GM21825 (cell line): ENCODE measurements around the gene CRTC3.
"Not testable (repeated sequence)": the region's sequence is repeated elsewhere in the genome, so short reads cannot be mapped to it uniquely, and the experiment has no call there.

Source experiments
- ATAC-seq: cut with Tn5 transposase; IDR thresholded peaks from one replicate; pipeline ENCODE4 v1.9.1; 2021; ENCODE audit warnings: mild to moderate bottlenecking, moderate library complexity; ENCODE audit not compliant: unreplicated experiment

Gene CRTC3

GRCh38 chr15:90645873-90646575 is 116.3 kb downstream of the CRTC3 start:
- no peak for ATAC-seq

- no peak for ATAC-seq
Observed at GRCh38 chr15:90646662-90647305, 117.1 kb downstream of the CRTC3 start.

- ATAC-seq: no peak
Observed at GRCh38 chr15:90647326-90647725, 117.6 kb downstream of the CRTC3 start.

GRCh38 chr15:90648137-90649070 is 118.7 kb downstream of the CRTC3 start:
- peak; percentile 65 for ATAC-seq

DNA sequence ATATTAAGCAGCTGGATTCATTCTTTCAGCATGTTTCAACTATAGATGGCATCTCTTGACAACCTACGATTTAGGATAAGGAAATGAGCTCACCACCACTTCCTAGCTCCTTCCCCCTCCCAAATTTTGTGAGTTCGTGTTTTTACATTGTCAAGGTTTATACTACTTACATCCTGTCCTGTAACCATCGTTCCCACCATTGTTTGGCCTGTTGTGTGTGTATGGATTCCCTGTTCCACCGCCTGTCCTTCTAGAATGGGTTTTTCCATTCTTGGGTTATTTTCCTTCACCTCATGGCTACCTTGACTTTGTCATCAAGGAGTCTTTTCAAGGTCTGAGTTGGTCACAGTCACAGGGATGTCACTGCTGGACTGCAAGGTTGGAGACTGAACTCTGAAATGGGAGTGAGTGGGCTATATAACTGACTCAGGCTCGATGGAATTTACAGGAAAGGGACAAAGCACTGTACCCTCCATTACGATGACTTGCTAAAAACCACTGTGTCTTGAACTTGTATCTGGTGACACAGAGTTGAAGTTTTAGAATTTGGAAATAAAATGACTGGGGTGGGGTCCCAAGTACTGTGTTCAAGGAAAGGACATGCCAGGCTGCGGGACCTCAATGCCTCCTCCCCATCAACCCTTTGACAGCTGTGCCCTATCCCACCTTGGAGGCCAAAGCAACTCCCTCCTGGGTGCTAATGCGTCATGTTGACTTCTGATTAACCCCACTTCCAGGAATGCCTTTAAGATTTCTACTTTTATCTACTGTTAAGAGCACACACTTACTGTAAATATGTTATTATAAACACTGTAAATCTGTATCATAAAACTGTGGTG is 120.6 kb downstream of the CRTC3 start:
- ATAC-seq: no peak

GRCh38 chr15:90650956-90651689 is 121.4 kb downstream of the CRTC3 start:
- no peak for ATAC-seq

- ATAC-seq: no peak
Observed at GRCh38 chr15:90654233-90655136, 124.8 kb downstream of the CRTC3 start.

- not testable (repeated sequence) for ATAC-seq
Observed at GRCh38 chr15:90657520-90658172, 127.9 kb downstream of the CRTC3 start.

DNA sequence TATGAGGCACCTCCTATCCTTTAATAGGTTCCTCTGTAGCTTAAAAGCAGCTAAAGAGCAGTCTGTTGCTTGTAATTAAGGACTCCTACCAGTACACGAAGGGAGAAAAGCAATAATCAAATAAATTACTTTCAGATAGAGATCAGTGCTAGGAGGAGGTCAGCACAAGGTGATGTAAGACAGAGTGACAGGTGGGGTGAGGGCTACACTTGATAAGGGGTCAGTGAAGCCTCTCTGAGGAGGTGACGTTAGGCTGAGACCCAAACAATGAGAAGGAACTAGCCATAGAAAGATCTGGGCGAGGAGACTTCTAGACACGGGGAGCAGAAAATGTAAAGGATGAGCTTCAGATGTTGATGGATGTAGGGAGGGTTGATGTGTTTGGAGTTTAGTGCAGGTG is 129.8 kb downstream of the CRTC3 start:
- ATAC-seq: no peak

DNA sequence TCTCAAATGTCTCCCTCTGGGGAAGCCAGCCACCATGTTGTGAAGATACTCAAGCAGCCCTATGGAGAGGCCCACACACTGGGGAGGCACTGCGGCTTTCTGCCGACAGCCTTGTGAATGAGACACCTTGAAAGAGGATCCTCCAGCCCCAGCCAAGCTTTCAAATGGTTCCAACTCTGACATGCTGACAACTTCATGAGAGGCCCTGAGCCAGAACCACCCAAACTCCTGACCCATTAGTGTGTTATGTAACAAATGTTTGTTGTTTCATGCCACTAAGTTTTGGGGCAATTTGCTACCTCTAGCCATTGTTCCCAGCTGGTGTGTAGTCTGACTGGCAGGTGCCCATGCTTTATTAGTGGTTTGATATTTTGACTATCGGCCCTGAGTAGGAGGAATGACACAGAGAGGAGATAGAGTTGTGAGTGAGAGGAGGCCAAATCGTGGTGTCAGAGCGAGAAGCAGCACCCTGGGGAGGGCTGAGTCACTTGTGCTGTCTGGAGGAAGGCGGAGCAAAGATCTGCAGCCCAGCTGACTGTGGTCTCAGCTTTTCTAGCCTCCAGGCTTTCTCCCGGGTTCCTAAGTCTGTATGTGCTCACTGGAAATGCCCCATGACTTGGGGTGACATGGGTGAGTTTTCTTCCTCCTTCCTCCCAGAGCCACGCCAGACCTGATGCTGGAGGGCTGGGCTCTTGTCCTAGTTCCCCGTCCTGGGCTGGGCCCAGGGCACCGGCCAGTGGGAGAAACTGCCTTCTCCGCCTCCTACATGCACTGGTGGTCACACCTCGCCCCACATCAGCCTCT is 130.7 kb downstream of the CRTC3 start:
- peak; percentile 58 for ATAC-seq

GRCh38 chr15:90660999-90661330 is 131.2 kb downstream of the CRTC3 start:
- not testable (repeated sequence) for ATAC-seq

DNA sequence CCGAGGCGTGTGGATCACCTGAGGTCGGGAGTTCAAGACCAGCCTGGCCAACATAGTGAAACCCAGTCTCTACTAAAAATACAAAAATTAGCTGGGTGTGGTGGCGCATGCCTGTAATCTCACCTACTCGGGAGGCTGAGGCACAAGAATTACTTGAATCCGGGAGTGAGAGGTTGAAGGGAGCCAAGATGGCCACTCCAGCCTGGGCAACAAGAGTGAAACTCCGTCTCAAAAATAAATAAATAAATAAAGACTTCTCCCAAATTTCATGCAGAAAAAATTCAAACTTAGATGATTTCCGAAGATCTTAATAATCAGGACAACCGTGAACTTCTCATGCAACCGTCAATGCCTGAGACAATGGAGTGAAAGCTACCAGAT is 134.3 kb downstream of the CRTC3 start:
- ATAC-seq: not testable (repeated sequence)

DNA sequence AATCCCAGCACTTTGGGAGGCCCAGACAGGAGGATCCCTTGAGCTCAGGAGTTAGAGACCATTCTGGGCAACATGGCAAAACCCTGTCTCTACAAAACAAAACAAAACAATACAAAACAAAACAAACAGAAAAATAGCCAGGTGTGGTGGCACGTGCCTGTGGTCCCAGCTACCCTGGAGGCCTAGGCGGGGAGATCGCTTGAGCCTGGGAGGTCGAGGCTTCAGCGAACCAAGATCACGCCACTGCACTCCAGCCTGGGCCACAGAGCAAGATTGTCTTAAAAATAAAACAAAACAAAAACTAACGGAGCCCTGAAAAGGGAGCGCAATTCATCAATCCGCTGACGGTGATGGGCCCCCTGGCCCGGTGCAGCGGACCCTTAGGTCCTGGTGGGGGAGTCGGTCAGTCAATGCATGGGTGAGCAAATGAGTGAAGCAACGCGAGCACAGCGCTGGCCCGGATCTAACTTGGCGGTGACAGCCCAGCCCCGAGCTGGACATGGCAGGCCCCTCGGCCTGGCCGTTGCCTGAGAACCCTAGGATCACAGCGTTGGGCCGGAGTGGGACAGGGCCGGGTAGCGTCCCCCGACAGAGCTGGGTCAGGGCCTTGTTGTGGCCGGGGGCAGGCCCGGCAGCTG is 135.0 kb downstream of the CRTC3 start:
- peak; percentile 3 for ATAC-seq

GRCh38 chr15:90665288-90666134 is 135.8 kb downstream of the CRTC3 start:
- ATAC-seq: peak; percentile 61

- no peak for ATAC-seq
Observed at GRCh38 chr15:90666135-90666909, 136.6 kb downstream of the CRTC3 start.
